DMS153 treated with DMSO at 0.1 percent for 48 hours (cell line): Measurements from ENCODE around the gene CCL1.

Experiments
- DNase-seq: peaks from one replicate; lab custom pipeline; 2025; ENCODE audit not compliant: unreplicated experiment; lab: John Stamatoyannopoulos, UW

The CCL1 gene

GRCh38 chr17:34363183-34363661 is at the start of gene CCL1:
CCL1 (minus strand) TSS chr17:34363233; CDS start chr17:34363161, 72 bp downstream.
- DNase-seq = no peak

- no peak for DNase-seq
Measured at GRCh38 chr17:34412534-34412933, 49.5 kb upstream of the CCL1 start.

- no peak for DNase-seq
Measured at GRCh38 chr17:34411646-34412421, 48.8 kb upstream of the CCL1 start.

- no peak for DNase-seq
Measured at GRCh38 chr17:34409352-34409751, 46.3 kb upstream of the CCL1 start.

- no peak for DNase-seq
Measured at GRCh38 chr17:34408439-34408838, 45.4 kb upstream of the CCL1 start.

- DNase-seq = no peak
Measured at GRCh38 chr17:34406226-34406625, 43.2 kb upstream of the CCL1 start.

- DNase-seq = no peak
Measured at GRCh38 chr17:34403006-34403405, 40.0 kb upstream of the CCL1 start.

GRCh38 chr17:34401165-34401564 is 38.1 kb upstream of the CCL1 start:
- peak; percentile 65 for DNase-seq

GRCh38 chr17:34400301-34400931 is 37.4 kb upstream of the CCL1 start:
- no peak for DNase-seq

- no peak for DNase-seq
Measured at GRCh38 chr17:34399725-34400124, 36.7 kb upstream of the CCL1 start.

- DNase-seq = no peak
Measured at GRCh38 chr17:34398990-34399389, 36.0 kb upstream of the CCL1 start.

- no peak for DNase-seq
Measured at GRCh38 chr17:34397265-34397664, 34.2 kb upstream of the CCL1 start.

GRCh38 chr17:34393401-34393800 is 30.4 kb upstream of the CCL1 start:
- peak; percentile 80 for DNase-seq

GRCh38 chr17:34391241-34391640 is 28.2 kb upstream of the CCL1 start:
- no peak for DNase-seq

- DNase-seq = no peak
Measured at GRCh38 chr17:34390649-34391048, 27.6 kb upstream of the CCL1 start.

GRCh38 chr17:34389126-34389750 is 26.2 kb upstream of the CCL1 start:
- no peak for DNase-seq

GRCh38 chr17:34387566-34387965 is 24.5 kb upstream of the CCL1 start:
- no peak for DNase-seq

GRCh38 chr17:34386697-34387550 is 23.9 kb upstream of the CCL1 start:
- no peak for DNase-seq

GRCh38 chr17:34386343-34386696 is 23.3 kb upstream of the CCL1 start:
- no peak for DNase-seq

GRCh38 chr17:34384822-34385605 is 22.0 kb upstream of the CCL1 start:
- DNase-seq = no peak
